Measurements from ENCODE around the gene KREMEN1.

- TF ChIP-seq POLR2A (IDR thresholded peaks at IDR 0.05; ENCODE audit: low read length) = no peak
- no peak for TF ChIP-seq GATA1 (IDR thresholded peaks at IDR 0.05; ENCODE audit: low read depth, low read length)
These were observed 22.6 kb downstream of the KREMEN1 start for GRCh38 chr22:29095459-29095858.

All from erythroblast (primary cell).